DOHH2 (cell line): ENCODE data around the gene RANBP10.

Source experiments
- H3F3A ChIP-seq: fragments of 200-600 bp; sonication (generic), shearing (Covaris generic); 2 replicates; pipeline ENCODE4 v1.6.0; 2016; ENCODE audit warnings: antibody characterized with exemption, mild to moderate bottlenecking; ENCODE audit not compliant: control insufficient read depth, insufficient read depth
- H3K27ac ChIP-seq: fragments of 200-600 bp; sonication (generic); 2 replicates; pipeline ENCODE4 v1.5.1; 2014; ENCODE audit warnings: low read depth, mild to moderate bottlenecking, low read length, moderate library complexity
- H3K27me3 ChIP-seq: fragments of 200-600 bp; sonication (generic); 2 replicates; pipeline ENCODE4 v1.6.1; 2014; ENCODE audit warnings: mild to moderate bottlenecking, low read length, mixed read lengths; ENCODE audit not compliant: control insufficient read depth
- H3K36me3 ChIP-seq: fragments of 200-600 bp; sonication (generic); 2 replicates; pipeline ENCODE4 v1.6.1; 2014; ENCODE audit warnings: mild to moderate bottlenecking, low read length, moderate library complexity, mixed read lengths; ENCODE audit not compliant: control insufficient read depth
- H3K4me1 ChIP-seq: fragments of 200-600 bp; sonication (generic); 2 replicates; pipeline ENCODE4 v1.6.1; 2014; ENCODE audit warnings: mild to moderate bottlenecking, low read length, mixed read lengths; ENCODE audit not compliant: control insufficient read depth
- H3K4me2 ChIP-seq: fragments of 200-600 bp; sonication (generic); 2 replicates; pipeline ENCODE4 v1.6.0; 2014; ENCODE audit warnings: mild to moderate bottlenecking, low read length, moderate library complexity
- H3K4me3 ChIP-seq: fragments of 200-600 bp; sonication (generic); 2 replicates; pipeline ENCODE4 v1.5.1; 2014; ENCODE audit warnings: mild to moderate bottlenecking, low read length, mixed read lengths
- H3K79me2 ChIP-seq: fragments of 200-600 bp; sonication (generic); 2 replicates; pipeline ENCODE4 v1.6.1; 2014; ENCODE audit warnings: mild to moderate bottlenecking, low read length, mixed read lengths; ENCODE audit not compliant: control insufficient read depth
- H3K9me2 ChIP-seq: fragments of 200-600 bp; sonication (generic); replicated peaks from 2 replicates; pipeline ENCODE4 v1.6.1; 2014; ENCODE audit warnings: mild to moderate bottlenecking, low read length, mixed read lengths; ENCODE audit not compliant: control insufficient read depth
- H3K9me3 ChIP-seq: fragments of 200-600 bp; sonication (generic); 2 replicates; pipeline ENCODE4 v1.6.1; 2014; ENCODE audit warnings: antibody characterized with exemption, low read length, mixed read lengths; ENCODE audit not compliant: control insufficient read depth, insufficient read depth
- H4K20me1 ChIP-seq: fragments of 200-600 bp; sonication (generic); 2 replicates; pipeline ENCODE4 v1.6.0; 2014; ENCODE audit warnings: low read depth, mild to moderate bottlenecking, antibody characterized with exemption, low read length, moderate library complexity; ENCODE audit not compliant: control insufficient read depth, insufficient read depth
- CTCF ChIP-seq: fragments of 200-600 bp; sonication (generic); IDR thresholded peaks from one replicate; pipeline ENCODE4 v1.5.1; 2014; ENCODE audit warnings: antibody characterized with exemption, mild to moderate bottlenecking, low read depth, low read length; ENCODE audit not compliant: poor library complexity, severe bottlenecking
- EZH2phosphoT487 ChIP-seq: fragments of 200-600 bp; sonication (generic); IDR thresholded peaks from 2 replicates; pipeline ENCODE4 v1.6.1; 2017; ENCODE audit warnings: borderline replicate concordance, mild to moderate bottlenecking, antibody characterized with exemption, low read length, moderate library complexity, mixed read lengths

RANBP10 gene

GRCh38 chr16:67676516-67676915 lies 129.8 kb downstream of the RANBP10 start:
- Histone ChIP-seq H4K20me1 (no peaks in the 10 kb centered on the region), H3K9me3 (no peaks in the 10 kb centered on the region), H3K27me3 (no peaks in the 10 kb centered on the region), H3K4me2 (no peak overlapping the region), H3K79me2 (no peaks in the 10 kb centered on the region), H3K27ac (no peak overlapping the region), H3K4me1 (peaks cover 6% of the 10 kb centered on the region), H3F3A (no peaks in the 10 kb centered on the region), H3K4me3 (no peak overlapping the region), H3K9me2 (no peaks in the 10 kb centered on the region), H3K36me3 (no peaks in the 10 kb centered on the region)
- TF ChIP-seq EZH2phosphoT487 (no peak), CTCF (no peak)

DNA sequence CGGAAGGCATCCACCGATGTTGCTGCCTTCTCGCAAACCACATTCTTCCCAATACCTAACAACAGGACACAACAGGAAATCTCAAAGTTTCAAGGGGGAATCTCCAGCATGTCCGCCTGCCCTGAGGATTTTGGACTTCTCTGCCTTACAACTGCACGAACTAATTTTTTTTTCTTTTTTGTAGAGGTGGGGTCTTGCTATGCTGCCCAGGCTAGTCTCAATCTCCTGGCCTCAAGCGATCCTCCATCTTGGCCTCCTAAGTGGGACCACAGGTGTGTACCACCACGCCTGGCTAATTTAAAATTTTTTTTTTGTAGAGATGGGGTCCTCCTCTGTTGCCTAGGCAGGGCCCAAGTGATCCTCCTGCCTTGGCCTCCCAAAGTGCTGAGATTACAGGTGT lies 130.4 kb downstream of the RANBP10 start:
- no peak for TF ChIP-seq EZH2phosphoT487
- TF ChIP-seq CTCF: no peak
- Histone ChIP-seq H3F3A (no peaks in the 10 kb centered on the region), H3K4me3 (no peak overlapping the region), H3K9me3 (no peaks in the 10 kb centered on the region), H3K36me3 (no peaks in the 10 kb centered on the region), H4K20me1 (no peaks in the 10 kb centered on the region), H3K79me2 (no peaks in the 10 kb centered on the region), H3K27me3 (no peaks in the 10 kb centered on the region), H3K4me1 (peaks cover 6% of the 10 kb centered on the region), H3K9me2 (no peaks in the 10 kb centered on the region), H3K4me2 (no peak overlapping the region), H3K27ac (no peak overlapping the region)

DNA sequence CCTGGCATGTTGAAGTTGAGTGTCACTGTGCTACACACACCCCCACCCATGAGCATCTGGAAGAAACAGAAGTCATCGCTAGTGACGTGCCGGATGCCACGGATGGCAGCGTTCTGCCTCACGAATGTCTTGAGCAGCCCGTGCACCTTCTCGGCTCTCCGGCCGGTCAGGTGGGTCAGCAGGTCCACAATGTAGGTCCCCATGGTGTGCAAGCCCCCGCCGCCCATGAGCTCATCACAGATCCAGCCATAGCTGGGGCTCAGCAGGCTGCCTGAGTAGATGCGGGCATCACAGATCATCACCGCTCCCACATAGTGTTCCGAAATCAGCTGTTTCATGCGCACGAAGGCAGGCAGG lies 130.8 kb downstream of the RANBP10 start:
- no peak overlapping the region for H3K27ac ChIP-seq
- H3K4me2 ChIP-seq: no peak overlapping the region
- no peaks in the 10 kb centered on the region for H3F3A ChIP-seq
- no peaks in the 10 kb centered on the region for H3K9me2 ChIP-seq
- no peaks in the 10 kb centered on the region for H3K79me2 ChIP-seq
- no peak for TF ChIP-seq EZH2phosphoT487
- no peaks in the 10 kb centered on the region for H3K27me3 ChIP-seq
- no peaks in the 10 kb centered on the region for H3K36me3 ChIP-seq
- no peaks in the 10 kb centered on the region for H3K9me3 ChIP-seq
- no peak overlapping the region for H3K4me3 ChIP-seq
- peaks cover 6% of the 10 kb centered on the region for H3K4me1 ChIP-seq
- H4K20me1 ChIP-seq: no peaks in the 10 kb centered on the region

GRCh38 chr16:67674851-67675578 lies 131.3 kb downstream of the RANBP10 start:
- Histone ChIP-seq H3K79me2 (no peaks in the 10 kb centered on the region), H3K27me3 (no peaks in the 10 kb centered on the region), H3K27ac (no peak overlapping the region), H4K20me1 (no peaks in the 10 kb centered on the region), H3K9me2 (no peaks in the 10 kb centered on the region), H3K9me3 (no peaks in the 10 kb centered on the region), H3K36me3 (no peaks in the 10 kb centered on the region), H3K4me3 (no peak overlapping the region), H3F3A (no peaks in the 10 kb centered on the region), H3K4me1 (peaks cover 6% of the 10 kb centered on the region), H3K4me2 (no peak overlapping the region)
- no peak for TF ChIP-seq CTCF
- TF ChIP-seq EZH2phosphoT487: no peak
